ENCODE measurements around the gene AMHR2. TPM values are rescaled to one million over a fixed set of nuclear protein-coding genes. Genes with fewer than 3 reads are reported as not detected.
"Not testable (repeated sequence)": the region's sequence is repeated elsewhere in the genome, so short reads cannot be mapped to it uniquely, and the experiment has no call there.

AMHR2 gene
- not detected for total RNA-seq

DNA sequence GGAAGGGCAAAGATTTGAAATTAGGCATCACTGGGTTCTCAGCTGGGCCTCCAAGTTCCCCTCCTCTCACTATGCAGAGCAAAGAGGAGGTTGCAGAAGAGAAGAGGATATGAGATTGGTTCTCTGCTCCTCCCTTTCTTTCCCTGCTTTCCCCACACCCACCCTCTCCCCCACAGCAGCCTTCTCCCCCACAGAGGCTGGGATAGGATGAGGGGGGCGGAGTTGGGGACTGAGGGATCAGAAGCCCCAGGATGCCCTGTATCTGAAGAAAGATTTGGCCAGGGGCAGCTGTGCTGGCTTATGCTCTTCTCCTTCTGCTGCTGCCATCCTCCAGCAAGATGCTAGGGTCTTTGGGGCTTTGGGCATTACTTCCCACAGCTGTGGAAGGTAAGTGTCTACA lies at the start of gene AMHR2:
Gene AMHR2, plus strand, starts transcription at position 259 of the 400 bp plus-strand sequence. Its CDS starts 80 bp downstream, at position 339.
- H3K27ac Mint-ChIP-seq = no peak within 1 kb of the TSS
- ChIA-PET POLR2A (no interaction called here), CTCF (interaction anchor here (1.5 to 7.5 kb wide), 4 partner anchors 12 to 85 kb away, joined by 3 to 207 read pairs (median 10); no protein-coding TSS in a partner anchor)
- peaks cover 29% of the 10 kb centered on the region for H3K4me1 Mint-ChIP-seq (ENCODE audit: low read depth)
- H3K27me3 Mint-ChIP-seq = no peaks in the 10 kb centered on the region
- DNase-seq = no peak
- no peaks in the 10 kb centered on the region for H3K9me3 Mint-ChIP-seq
- H3K36me3 Mint-ChIP-seq = no peaks in the 10 kb centered on the region
- intact Hi-C loops (cut with micrococcal nuclease) = no loop called here
- no peak within 1 kb of the TSS for H3K4me3 Mint-ChIP-seq

DNA sequence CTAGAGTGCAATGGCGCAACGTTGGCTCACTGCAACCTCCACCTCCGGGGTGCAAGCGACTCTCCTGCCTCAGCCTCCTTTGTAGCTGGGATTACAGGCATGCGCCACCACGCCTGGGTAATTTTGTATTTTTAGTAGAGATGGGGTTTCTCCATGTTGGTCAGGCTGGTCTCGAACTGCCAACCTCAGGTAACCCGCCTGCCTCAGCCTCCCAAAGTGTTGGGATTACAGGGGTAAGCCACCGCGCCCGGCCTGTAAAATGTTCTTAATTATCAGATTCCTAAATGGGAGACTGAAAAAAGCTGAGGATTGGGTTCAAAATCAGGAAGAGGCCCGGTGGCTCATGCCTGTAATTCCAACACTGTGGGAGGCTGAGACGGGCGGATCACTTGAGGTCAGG lies 49.4 kb upstream of the AMHR2 start:
- peak overlapping the region; percentile 77 for H3K27ac Mint-ChIP-seq
- DNase-seq; POLR2A ChIA-PET; H3K36me3 Mint-ChIP-seq; H3K4me3 Mint-ChIP-seq; intact Hi-C loops (cut with micrococcal nuclease); H3K27me3 Mint-ChIP-seq; H3K9me3 Mint-ChIP-seq: not testable (repeated sequence)
- H3K4me1 Mint-ChIP-seq (ENCODE audit: low read depth) = peaks cover 24% of the 10 kb centered on the region
- CTCF ChIA-PET = interaction anchor here (1.9 kb wide), 1 partner anchor 47 kb away, joined by 7 read pairs; no protein-coding TSS in a partner anchor

GRCh38 chr12:53376747-53377146 lies 46.9 kb upstream of the AMHR2 start:
- Mint-ChIP-seq H3K9me3 (no peaks in the 10 kb centered on the region), H3K36me3 (peaks cover 7% of the 10 kb centered on the region), H3K4me1 (ENCODE audit: low read depth) (peaks cover 29% of the 10 kb centered on the region), H3K27me3 (no peaks in the 10 kb centered on the region), H3K27ac (no peak overlapping the region), H3K4me3 (no peak overlapping the region)
- no peak for DNase-seq
- POLR2A ChIA-PET = interaction anchor here (0.6 kb wide), 1 partner anchor 99 kb away, joined by 5 read pairs; no protein-coding TSS in a partner anchor
- CTCF ChIA-PET = no interaction called here
- intact Hi-C loops (cut with micrococcal nuclease) = loop anchor here (5.0 kb wide), 1 partner anchor 369 kb away; the partner anchor contains the start of gene EIF4B

- ChIA-PET CTCF (interaction anchor here (0.9 to 7.3 kb wide), 5 partner anchors 24 to 56 kb away, joined by 4 to 82 read pairs (median 13); partner anchors contain the start of gene AAAS), POLR2A (interaction anchor here (0.6 kb wide), 1 partner anchor 57 kb away, joined by 3 read pairs; the partner anchor contains the start of gene AAAS)
- Mint-ChIP-seq H3K36me3 (peaks cover 22% of the 10 kb centered on the region), H3K27ac (no peak overlapping the region), H3K27me3 (no peaks in the 10 kb centered on the region), H3K9me3 (no peaks in the 10 kb centered on the region), H3K4me3 (no peak overlapping the region), H3K4me1 (ENCODE audit: low read depth) (peaks cover 33% of the 10 kb centered on the region)
- DNase-seq = no peak
- intact Hi-C loops (cut with micrococcal nuclease) = loop anchor here (2.0 to 5.0 kb wide), 2 partner anchors 73 to 371 kb away; partner anchors contain the start of gene EIF4B
These were observed 45.4 kb upstream of the AMHR2 start for GRCh38 chr12:53378222-53378621.

DNA sequence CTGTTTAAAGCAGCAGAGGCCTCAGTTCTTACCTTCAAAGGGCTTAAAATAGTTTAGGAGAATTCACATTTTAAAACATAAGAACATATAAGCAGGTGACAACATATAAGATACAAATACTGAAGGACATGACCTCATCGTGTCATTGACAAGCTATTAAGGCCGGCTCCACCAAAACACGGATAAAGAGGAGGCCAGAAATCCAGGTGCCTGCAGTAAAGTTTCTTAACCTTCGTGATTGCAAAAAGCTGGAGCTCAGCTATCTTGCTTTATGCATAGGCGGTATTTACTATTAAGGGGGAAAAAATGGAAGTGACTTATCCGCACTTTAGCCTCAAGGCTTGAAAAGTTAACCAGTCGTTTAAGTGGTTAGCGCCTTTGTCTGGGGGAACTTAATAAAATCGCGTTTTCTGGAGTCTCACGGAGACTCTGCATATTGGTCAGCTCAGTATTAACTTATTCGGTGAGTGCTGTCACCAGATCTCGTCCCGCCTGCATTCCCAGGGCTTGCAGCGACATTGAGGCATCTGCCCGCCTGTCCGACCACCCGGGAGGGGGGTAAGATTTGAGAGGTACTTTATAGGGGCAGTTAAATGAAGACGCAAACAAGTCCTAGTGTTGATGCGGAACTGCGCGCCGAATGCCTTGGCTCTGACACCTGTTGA lies 44.8 kb upstream of the AMHR2 start:
- peaks cover 33% of the 10 kb centered on the region for H3K4me1 Mint-ChIP-seq (ENCODE audit: low read depth)
- H3K27me3 Mint-ChIP-seq = no peaks in the 10 kb centered on the region
- H3K36me3 Mint-ChIP-seq = peaks cover 28% of the 10 kb centered on the region
- ChIA-PET CTCF (interaction anchor here (0.9 to 7.3 kb wide), 9 partner anchors 25 to 94 kb away, joined by 3 to 82 read pairs (median 5); partner anchors contain the start of gene AAAS), POLR2A (interaction anchor here (0.9 to 1.6 kb wide), 7 partner anchors 12 to 121 kb away, joined by 3 to 7 read pairs (median 6); partner anchors contain the start of genes AAAS, MAP3K12 and MYG1)
- H3K27ac Mint-ChIP-seq = no peak overlapping the region
- no peak overlapping the region for H3K4me3 Mint-ChIP-seq
- DNase-seq = no peak
- H3K9me3 Mint-ChIP-seq = no peaks in the 10 kb centered on the region
- intact Hi-C loops (cut with micrococcal nuclease) = loop anchor here (1.0 to 5.0 kb wide), 6 partner anchors 42 to 372 kb away; partner anchors contain the start of genes EIF4B and PRR13

DNA sequence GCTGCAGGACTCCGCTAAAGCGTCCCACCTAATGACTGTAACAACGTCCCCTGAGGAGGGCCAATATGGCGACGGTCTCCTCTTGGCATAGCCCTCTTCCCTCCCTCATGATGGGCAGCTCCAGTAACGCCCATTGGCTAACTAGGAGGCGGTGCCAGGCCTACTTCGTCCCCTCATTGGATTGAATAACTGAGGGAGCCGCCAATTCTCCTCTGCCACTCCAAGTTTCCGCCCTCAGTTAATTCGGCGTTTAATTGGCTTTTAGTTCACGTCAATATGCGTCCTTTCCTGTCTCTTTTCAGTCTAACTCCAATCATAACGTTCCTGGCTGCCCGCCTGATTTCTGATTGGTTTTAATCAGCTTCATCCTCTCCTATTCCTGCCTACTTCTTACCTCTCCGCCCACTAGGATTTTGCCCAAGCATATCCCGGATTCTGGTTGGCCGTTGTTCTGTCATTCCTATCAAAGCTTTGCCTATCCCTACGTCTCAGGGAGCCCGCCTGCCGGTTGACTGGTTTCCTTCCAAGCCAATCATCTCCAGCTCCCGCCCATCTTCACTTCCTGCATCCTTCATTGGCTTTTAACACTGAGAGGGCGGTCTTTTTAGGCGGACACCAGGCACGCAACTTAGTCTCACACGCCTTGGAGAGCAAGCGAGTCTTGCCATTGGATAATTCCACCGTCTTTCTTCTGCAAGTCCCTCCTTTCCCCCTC lies 44.1 kb upstream of the AMHR2 start:
- no peak overlapping the region for H3K4me3 Mint-ChIP-seq
- H3K27me3 Mint-ChIP-seq = no peaks in the 10 kb centered on the region
- H3K9me3 Mint-ChIP-seq = no peaks in the 10 kb centered on the region
- POLR2A ChIA-PET = interaction anchor here (0.9 to 1.6 kb wide), 8 partner anchors 13 to 121 kb away, joined by 3 to 7 read pairs (median 6); partner anchors contain the start of genes AAAS, MAP3K12 and MYG1
- peaks cover 36% of the 10 kb centered on the region for H3K4me1 Mint-ChIP-seq (ENCODE audit: low read depth)
- peak; percentile 99 for DNase-seq
- no peak overlapping the region for H3K27ac Mint-ChIP-seq
- intact Hi-C loops (cut with micrococcal nuclease) = loop anchor here (1.0 to 5.0 kb wide), 6 partner anchors 42 to 372 kb away; partner anchors contain the start of genes EIF4B and PRR13
- peaks cover 33% of the 10 kb centered on the region for H3K36me3 Mint-ChIP-seq
- CTCF ChIA-PET = interaction anchor here (0.6 to 7.3 kb wide), 10 partner anchors 25 to 122 kb away, joined by 3 to 82 read pairs (median 4); partner anchors contain the start of genes AAAS and TARBP2

DNA sequence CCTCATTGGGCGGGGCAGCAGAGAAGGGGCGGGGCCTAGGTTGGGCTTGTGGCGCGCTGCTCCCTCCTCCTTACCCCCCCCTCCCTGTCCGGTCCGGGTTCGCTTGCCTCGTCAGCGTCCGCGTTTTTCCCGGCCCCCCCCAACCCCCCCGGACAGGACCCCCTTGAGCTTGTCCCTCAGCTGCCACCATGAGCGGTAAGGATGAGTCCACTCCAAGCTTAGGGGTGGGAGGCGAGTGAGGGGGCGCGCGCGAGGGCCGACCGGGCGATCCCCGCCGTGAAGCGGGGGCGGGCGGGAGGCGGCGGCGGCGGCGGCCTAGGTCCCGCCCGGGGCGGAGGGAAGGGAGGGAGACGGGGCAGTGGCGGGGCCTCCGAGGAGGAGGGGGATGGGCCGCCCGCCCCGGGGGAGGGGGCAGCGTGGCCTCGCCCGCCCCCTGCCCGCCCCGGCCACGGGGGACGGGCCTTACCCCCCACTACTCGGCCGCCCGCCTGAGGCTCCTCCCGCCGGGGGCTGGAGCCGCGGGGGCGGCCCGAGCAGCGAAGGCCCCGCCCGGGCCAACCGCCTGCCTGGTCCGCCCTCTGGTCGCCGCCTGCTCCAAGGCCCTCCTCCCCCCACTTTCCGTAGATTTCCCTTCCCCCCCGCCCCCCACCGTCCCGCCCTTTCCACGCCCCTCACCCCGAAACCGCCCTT lies 43.4 kb upstream of the AMHR2 start, which contains the start of gene SP1:
Gene SP1, plus strand, starts transcription at position 73 of the 690 bp plus-strand sequence. Its CDS starts 116 bp downstream, at position 189.
- Mint-ChIP-seq H3K4me3 (peak within 1 kb of the TSS; percentile 94), H3K27me3 (no peaks in the 10 kb centered on the region), H3K27ac (peak within 1 kb of the TSS; percentile 97), H3K36me3 (peaks cover 35% of the 10 kb centered on the region), H3K4me1 (ENCODE audit: low read depth) (peaks cover 38% of the 10 kb centered on the region), H3K9me3 (no peaks in the 10 kb centered on the region)
- intact Hi-C loops (cut with micrococcal nuclease) = no loop called here
- POLR2A ChIA-PET = interaction anchor here (1.0 to 1.6 kb wide), 6 partner anchors 35 to 120 kb away, joined by 4 to 7 read pairs (median 6); partner anchors contain the start of genes AAAS, MAP3K12 and MYG1
- peak; percentile 93 for DNase-seq
- CTCF ChIA-PET = interaction anchor here (0.6 to 7.3 kb wide), 11 partner anchors 26 to 121 kb away, joined by 3 to 82 read pairs (median 5); partner anchors contain the start of genes AAAS and TARBP2

GRCh38 chr12:53380794-53381730 lies 42.6 kb upstream of the AMHR2 start:
- Mint-ChIP-seq H3K9me3 (no peaks in the 10 kb centered on the region), H3K4me3 (peak overlapping the region; percentile 94), H3K27ac (peak overlapping the region; percentile 97), H3K36me3 (peaks cover 38% of the 10 kb centered on the region), H3K4me1 (ENCODE audit: low read depth) (peaks cover 42% of the 10 kb centered on the region), H3K27me3 (no peaks in the 10 kb centered on the region)
- POLR2A ChIA-PET = interaction anchor here (0.6 to 1.1 kb wide), 4 partner anchors 12 to 36 kb away, joined by 3 read pairs; no protein-coding TSS in a partner anchor
- peak; percentile 18 for DNase-seq
- intact Hi-C loops (cut with micrococcal nuclease) = no loop called here
- CTCF ChIA-PET = interaction anchor here (0.8 to 7.3 kb wide), 12 partner anchors 14 to 61 kb away, joined by 3 to 82 read pairs (median 4); partner anchors contain the start of genes AAAS and PRR13

- Mint-ChIP-seq H3K36me3 (peaks cover 46% of the 10 kb centered on the region), H3K4me3 (peak overlapping the region; percentile 94), H3K9me3 (no peaks in the 10 kb centered on the region), H3K27ac (peak overlapping the region; percentile 97), H3K4me1 (ENCODE audit: low read depth) (peaks cover 50% of the 10 kb centered on the region), H3K27me3 (no peaks in the 10 kb centered on the region)
- intact Hi-C loops (cut with micrococcal nuclease) = loop anchor here (1.0 kb wide), 1 partner anchor 30 kb away; no protein-coding TSS in a partner anchor
- CTCF ChIA-PET = interaction anchor here (0.8 to 7.3 kb wide), 12 partner anchors 13 to 61 kb away, joined by 3 to 82 read pairs (median 4); partner anchors contain the start of genes AAAS and PRR13
- peak; percentile 68 for DNase-seq
- POLR2A ChIA-PET = interaction anchor here (1.0 to 1.1 kb wide), 3 partner anchors 13 to 37 kb away, joined by 3 read pairs; no protein-coding TSS in a partner anchor
These were observed 41.7 kb upstream of the AMHR2 start for GRCh38 chr12:53381731-53382630.
